ENCODE data around the gene PLOD1.

Gene PLOD1

GRCh38 chr1:11906870-11907269, 27.6 kb upstream of the PLOD1 start (continued):
- TF ChIP-seq PRDM6 (tag by site-specific recombination; IDR thresholded peaks at IDR 0.05), result no peak
- TF ChIP-seq ZNF677 (tag by site-specific recombination; IDR thresholded peaks at IDR 0.05), result no peak
- no peak for TF ChIP-seq RBAK (tag by site-specific recombination; IDR thresholded peaks at IDR 0.05)
- no peak for TF ChIP-seq ZNF701 (tag by site-specific recombination; IDR thresholded peaks at IDR 0.05)
- no peak for TF ChIP-seq ZNF658 (tag by site-specific recombination; IDR thresholded peaks at IDR 0.05)
- TF ChIP-seq ZNF747 (tag by site-specific recombination; IDR thresholded peaks at IDR 0.05), result no peak
- no peak for TF ChIP-seq ZNF341 (tag by site-specific recombination; IDR thresholded peaks at IDR 0.05; ENCODE audit: low read depth)
- TF ChIP-seq HOXC10 (CRISPR knock-in tag; IDR thresholded peaks at IDR 0.05), result no peak

- peak overlapping the region; percentile 92 for H3K27ac ChIP-seq (ENCODE audit: extremely low read depth, low read depth, low read length)
- POLR2A ChIA-PET, result interaction anchor here (0.6 to 4.4 kb wide), 27 partner anchors 8 to 876 kb away, joined by 3 to 57 read pairs (median 4); partner anchors contain the start of genes AGTRAP, KIAA2013, MFN2 and MIIP
- H3K4me1 ChIP-seq (ENCODE audit: control insufficient read depth, insufficient read depth, low read length), result no peaks in the 10 kb centered on the region
- H3K9me3 ChIP-seq (ENCODE audit: control insufficient read depth, insufficient read depth, low read depth, low read length), result no peaks in the 10 kb centered on the region
- CTCF ChIA-PET, result interaction anchor here (0.5 to 1.6 kb wide), 22 partner anchors 8 to 200 kb away, joined by 3 to 14 read pairs (median 3); partner anchors contain the start of genes AGTRAP and NPPB
- H3K36me3 ChIP-seq (ENCODE audit: control insufficient read depth in 2 of 2, insufficient read depth in 1 of 2, low read length in 2 of 2), result no peaks in the 10 kb centered on the region
- no peak overlapping the region for H3K4me3 ChIP-seq (ENCODE audit: low read depth, low read length)
- TF ChIP-seq ZNF664 (tag by site-specific recombination; IDR thresholded peaks at IDR 0.05) (no peak), ZNF639 (tag by site-specific recombination; IDR thresholded peaks at IDR 0.05) (no peak), TRIM28 (IDR thresholded peaks at IDR 0.05; ENCODE audit: borderline replicate concordance, low read length) (no peak), ZNF280C (tag by site-specific recombination; IDR thresholded peaks at IDR 0.05) (no peak), ZNF610 (tag by site-specific recombination; IDR thresholded peaks at IDR 0.05; ENCODE audit: borderline replicate concordance) (no peak), ZNF792 (tag by site-specific recombination; IDR thresholded peaks at IDR 0.05) (no peak), SP3 (tag by site-specific recombination; IDR thresholded peaks at IDR 0.05) (peak; percentile 56), ZNF76 (tag by site-specific recombination; IDR thresholded peaks at IDR 0.05; ENCODE audit: borderline replicate concordance, low read depth) (peak; percentile 98), ZBTB7A (tag by site-specific recombination; IDR thresholded peaks at IDR 0.05; ENCODE audit: low read depth) (no peak), PRDM1 (tag by site-specific recombination; IDR thresholded peaks at IDR 0.05) (peak; percentile 74), ZNF529 (tag by site-specific recombination; IDR thresholded peaks at IDR 0.05; ENCODE audit: insufficient replicate concordance) (no peak), PRDM2 (tag by site-specific recombination; IDR thresholded peaks at IDR 0.05; ENCODE audit: borderline replicate concordance) (no peak), ZEB2 (tag by site-specific recombination; IDR thresholded peaks at IDR 0.05) (no peak; the same call in 1 of the 2 replicates), ZNF629 (tag by site-specific recombination; IDR thresholded peaks at IDR 0.05) (no peak), GFI1B (tag by site-specific recombination; IDR thresholded peaks at IDR 0.05) (0 out of 2 replicates have a peak, but pooled peaks have one; percentile 18), ZBTB8A (tag by site-specific recombination; IDR thresholded peaks at IDR 0.05) (no peak; the same call in 1 of the 2 replicates), ZNF501 (tag by site-specific recombination; IDR thresholded peaks at IDR 0.05) (0 out of 2 replicates have a peak, but pooled peaks have one; percentile 25)
These were observed 27.0 kb upstream of the PLOD1 start for GRCh38 chr1:11907275-11908094.
